Kidney epithelial cell (primary cell): Measurements from ENCODE around the gene MARK4. TPM values are rescaled to one million over a fixed set of nuclear protein-coding genes. Genes with fewer than 3 reads are reported as not detected.

ENCODE experiments used
- DNase-seq: peaks from one replicate; pipeline ENCODE4 v3.0.0-alpha.2; 2010; ENCODE audit warnings: low read depth
- H3K27me3 ChIP-seq: 2 replicates; pipeline ENCODE4 v1.6.0; 2011; ENCODE audit warnings: low read length; ENCODE audit not compliant: control insufficient read depth, insufficient read depth
- H3K36me3 ChIP-seq: 2 replicates; pipeline ENCODE4 v1.5.1; 2011; ENCODE audit warnings: low read length; ENCODE audit not compliant: control insufficient read depth, insufficient read depth
- H3K4me3 ChIP-seq: 2 replicates; pipeline ENCODE4 v1.5.1; 2011; ENCODE audit warnings: low read depth, mild to moderate bottlenecking, control low read depth, low read length
- CTCF ChIP-seq: IDR thresholded peaks from 2 replicates; pipeline ENCODE4 v1.5.1; 2011; ENCODE audit warnings: mild to moderate bottlenecking, moderate library complexity, low read length, control low read depth, inconsistent platforms; ENCODE audit not compliant: insufficient read depth, poor library complexity, severe bottlenecking
- total RNA-seq: library from RNA; depleted of rRNA; stranded (reverse); fragments of >200 nt; gene quantifications from 2 replicates; pipeline ENCODE4 v1.2.3, GENCODE V29; 2015

Gene MARK4
- total RNA-seq, 1 donor from 2014 or later = 21.9 TPM

- TF ChIP-seq CTCF = no peak
- peaks cover 4% of the 10 kb centered on the region for H3K27me3 ChIP-seq
- H3K4me3 ChIP-seq = no peak overlapping the region
- no peaks in the 10 kb centered on the region for H3K36me3 ChIP-seq
- no peak for DNase-seq
Measured at GRCh38 chr19:45244133-45244794, 6.8 kb upstream of the MARK4 start.

GRCh38 chr19:45245334-45245787, 5.7 kb upstream of the MARK4 start, which contains the start of gene EXOC3L2:
Gene EXOC3L2, minus strand, starts transcription at chr19:45245407. Its CDS starts 6,362 bp downstream, at chr19:45239045.
- H3K36me3 ChIP-seq = no peaks in the 10 kb centered on the region
- no peak within 1 kb of the TSS for H3K4me3 ChIP-seq
- H3K27me3 ChIP-seq = peaks cover 4% of the 10 kb centered on the region
- DNase-seq = no peak
- no peak for TF ChIP-seq CTCF

- Histone ChIP-seq H3K4me3 (no peak overlapping the region), H3K27me3 (peaks cover 4% of the 10 kb centered on the region), H3K36me3 (no peaks in the 10 kb centered on the region)
- TF ChIP-seq CTCF = no peak
- DNase-seq = no peak
Measured at GRCh38 chr19:45245826-45246225, 5.2 kb upstream of the MARK4 start.

- peaks cover 2% of the 10 kb centered on the region for H3K27me3 ChIP-seq
- H3K4me3 ChIP-seq = no peak overlapping the region
- no peaks in the 10 kb centered on the region for H3K36me3 ChIP-seq
- no peak for DNase-seq
- no peak for TF ChIP-seq CTCF
Measured at GRCh38 chr19:45247136-45247535, 3.9 kb upstream of the MARK4 start.

GRCh38 chr19:45249261-45250033, 1.6 kb upstream of the MARK4 start:
- Histone ChIP-seq H3K27me3 (no peaks in the 10 kb centered on the region), H3K36me3 (no peaks in the 10 kb centered on the region), H3K4me3 (no peak overlapping the region)
- no peak for TF ChIP-seq CTCF
- no peak for DNase-seq
